Breast epithelium (tissue), 3 donors: Measurements from ENCODE around the gene TMEM253.

Experiments
- POLR2A ChIP-seq: fragments of 450-650 bp; IDR thresholded peaks from one replicate; pipeline ENCODE4 v1.6.1; 2016; ENCODE audit warnings: antibody characterized with exemption, mild to moderate bottlenecking, moderate library complexity
- TF ChIP-seq, protein P1 (sequence below), 3 donors: fragments of 450-650 bp; IDR thresholded peaks; one replicate each; pipeline ENCODE4 v1.5.1; 2016 to 2017; ENCODE audit warnings: antibody characterized with exemption in 3 of 3, mild to moderate bottlenecking in 3 of 3, moderate library complexity in 3 of 3

- TF ChIP-seq, protein P1, sequence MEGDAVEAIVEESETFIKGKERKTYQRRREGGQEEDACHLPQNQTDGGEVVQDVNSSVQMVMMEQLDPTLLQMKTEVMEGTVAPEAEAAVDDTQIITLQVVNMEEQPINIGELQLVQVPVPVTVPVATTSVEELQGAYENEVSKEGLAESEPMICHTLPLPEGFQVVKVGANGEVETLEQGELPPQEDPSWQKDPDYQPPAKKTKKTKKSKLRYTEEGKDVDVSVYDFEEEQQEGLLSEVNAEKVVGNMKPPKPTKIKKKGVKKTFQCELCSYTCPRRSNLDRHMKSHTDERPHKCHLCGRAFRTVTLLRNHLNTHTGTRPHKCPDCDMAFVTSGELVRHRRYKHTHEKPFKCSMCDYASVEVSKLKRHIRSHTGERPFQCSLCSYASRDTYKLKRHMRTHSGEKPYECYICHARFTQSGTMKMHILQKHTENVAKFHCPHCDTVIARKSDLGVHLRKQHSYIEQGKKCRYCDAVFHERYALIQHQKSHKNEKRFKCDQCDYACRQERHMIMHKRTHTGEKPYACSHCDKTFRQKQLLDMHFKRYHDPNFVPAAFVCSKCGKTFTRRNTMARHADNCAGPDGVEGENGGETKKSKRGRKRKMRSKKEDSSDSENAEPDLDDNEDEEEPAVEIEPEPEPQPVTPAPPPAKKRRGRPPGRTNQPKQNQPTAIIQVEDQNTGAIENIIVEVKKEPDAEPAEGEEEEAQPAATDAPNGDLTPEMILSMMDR (IDR thresholded peaks at IDR 0.05), result no peak
- no peak for TF ChIP-seq POLR2A
Measured at GRCh38 chr14:21077672-21078071, 23.2 kb upstream of the TMEM253 start.
